ENCODE results near the gene NMNAT3.

NMNAT3 gene

DNA sequence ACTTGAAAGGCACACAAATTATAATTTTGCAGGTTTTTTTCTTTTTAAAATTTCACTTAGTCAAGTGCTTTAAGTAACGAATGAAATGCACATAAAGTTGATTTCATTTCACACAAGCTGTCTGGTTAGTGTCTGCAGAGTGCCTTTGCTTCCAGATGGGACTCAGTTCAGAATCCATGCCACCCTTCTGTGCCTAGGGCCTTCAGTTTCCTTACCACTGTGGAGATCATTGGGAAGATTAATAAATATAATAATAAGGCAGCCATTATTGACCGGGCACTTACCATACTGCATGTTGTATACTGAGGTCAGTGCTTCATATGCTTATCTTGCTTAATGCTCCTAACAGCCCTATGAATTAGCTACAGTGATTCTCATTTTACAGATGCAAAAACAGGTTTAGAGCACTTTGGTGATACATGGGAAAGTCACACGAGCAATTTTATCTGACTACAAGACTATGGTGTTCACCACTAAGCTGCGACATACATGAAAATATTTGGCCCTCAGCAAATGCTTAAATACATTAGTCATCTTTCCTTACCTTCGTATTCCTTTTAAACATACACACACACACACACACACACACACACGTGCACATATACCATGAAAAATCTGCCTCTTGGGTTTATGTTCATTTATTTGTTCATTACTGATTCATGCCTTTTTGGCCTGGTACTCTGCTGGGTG, 3.1 kb downstream of the NMNAT3 start:
- no peak for DNase-seq

DNA sequence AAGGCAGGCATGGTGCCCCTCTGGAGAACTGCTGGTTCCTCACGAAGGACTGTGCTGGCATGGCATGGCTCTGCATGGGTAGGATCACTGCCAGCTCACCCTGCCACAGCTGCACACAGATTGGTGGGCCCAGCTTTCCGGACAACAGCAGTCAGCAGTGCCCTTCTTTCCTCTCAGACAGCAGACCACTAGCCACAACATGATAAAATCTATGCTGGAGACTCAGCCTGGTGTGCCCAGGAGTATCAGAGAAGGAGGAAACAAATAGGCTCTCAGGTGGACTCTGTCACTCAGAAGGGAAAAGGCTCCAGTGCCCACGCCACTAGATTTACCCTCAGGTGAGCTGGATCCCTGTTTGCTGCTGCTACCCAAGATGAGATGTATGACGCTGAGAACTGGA, 4.9 kb downstream of the NMNAT3 start:
- no peak for DNase-seq

DNA sequence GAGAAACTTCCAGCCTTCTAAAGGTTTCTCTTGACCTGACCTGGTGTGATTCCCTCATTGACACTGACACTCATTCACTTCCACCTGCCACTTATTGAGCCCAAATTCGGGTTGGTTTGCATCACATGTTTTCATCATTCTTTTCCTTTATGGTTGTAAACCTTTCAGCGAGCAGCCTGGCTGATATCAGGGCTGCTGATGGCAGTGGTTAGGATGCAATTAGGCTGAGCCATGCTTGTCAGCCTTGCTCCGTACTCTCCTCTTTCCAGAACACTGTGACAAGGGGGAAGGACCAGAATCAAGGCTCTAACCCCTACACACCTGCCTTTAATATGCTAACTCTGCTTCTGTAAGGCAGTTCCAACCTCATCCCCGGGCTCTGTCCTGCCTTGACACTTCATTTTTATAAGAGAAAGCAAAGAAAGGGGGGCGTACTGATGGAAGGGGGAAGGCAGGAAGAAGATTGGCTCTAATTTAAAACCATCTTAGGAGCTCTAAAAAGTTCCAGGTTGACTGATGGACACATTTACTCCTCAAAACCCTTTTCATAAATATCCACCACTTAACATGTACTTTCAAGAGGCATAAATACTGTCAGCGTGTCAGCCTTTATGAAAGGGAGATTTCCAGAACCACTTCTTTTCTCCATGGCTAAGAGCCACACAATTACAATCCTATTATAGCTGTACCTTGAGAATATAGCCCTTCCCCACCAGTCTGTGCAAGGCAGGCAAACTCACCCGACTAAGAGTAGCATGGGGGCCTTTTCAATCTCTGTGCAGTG, 5.7 kb downstream of the NMNAT3 start:
- DNase-seq = no peak

DNA sequence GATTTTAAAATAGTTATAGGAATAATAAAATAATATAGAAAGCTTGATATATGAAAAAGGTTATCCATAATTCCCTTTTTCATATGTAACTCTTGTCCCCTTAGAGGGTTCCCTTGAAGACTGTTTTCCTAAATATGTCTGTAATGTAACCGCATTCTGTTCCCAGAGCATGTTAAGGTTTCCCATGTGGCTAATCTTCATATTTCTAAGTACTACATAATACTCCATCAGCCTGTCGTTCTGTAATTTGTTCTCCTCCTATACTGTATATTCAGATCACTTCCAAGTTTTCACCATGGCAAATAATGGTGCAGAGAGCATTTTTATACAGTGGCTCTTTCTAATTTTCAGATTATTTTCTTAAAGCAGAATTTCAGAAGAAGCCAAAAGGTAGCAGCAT, 6.7 kb downstream of the NMNAT3 start:
- no peak for DNase-seq

DNA sequence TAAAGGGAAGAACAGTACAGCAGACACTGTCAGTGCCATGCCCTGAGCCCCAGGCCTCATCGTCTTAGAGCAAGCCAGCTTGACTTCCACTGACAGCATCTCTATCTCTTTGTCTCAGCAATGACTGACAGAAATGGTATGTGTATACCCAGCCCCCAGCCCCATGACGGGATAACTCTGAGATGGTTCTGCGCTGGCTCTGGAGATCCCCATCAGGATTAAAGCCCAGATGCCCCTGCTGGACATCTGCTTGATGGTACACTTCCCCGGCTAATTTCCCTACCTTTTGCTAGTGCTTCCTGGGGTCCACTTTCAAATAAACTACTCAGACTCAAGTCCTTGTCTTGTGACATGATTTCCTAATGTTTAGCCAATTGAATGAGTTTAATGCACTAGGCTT, 7.6 kb downstream of the NMNAT3 start:
- no peak for DNase-seq

DNA sequence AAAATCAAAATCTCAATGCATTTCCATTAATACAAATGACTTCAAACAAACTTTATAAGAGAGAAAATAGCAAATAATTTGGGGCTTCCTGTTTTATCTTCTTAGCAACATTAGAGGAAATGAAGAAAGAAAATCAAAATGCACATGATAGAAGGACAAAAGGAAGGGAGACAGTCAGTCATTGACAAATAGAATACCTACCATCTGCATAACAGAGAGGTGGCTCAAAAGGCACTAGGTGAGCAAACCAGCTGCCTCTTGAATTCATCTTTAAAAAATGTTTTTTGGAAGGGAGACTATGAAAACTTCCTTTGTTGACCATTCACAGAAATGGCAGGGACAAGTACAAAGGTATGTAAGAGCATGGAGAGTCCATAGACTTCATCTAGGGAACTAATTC, 9.4 kb downstream of the NMNAT3 start:
- DNase-seq = no peak

DNA sequence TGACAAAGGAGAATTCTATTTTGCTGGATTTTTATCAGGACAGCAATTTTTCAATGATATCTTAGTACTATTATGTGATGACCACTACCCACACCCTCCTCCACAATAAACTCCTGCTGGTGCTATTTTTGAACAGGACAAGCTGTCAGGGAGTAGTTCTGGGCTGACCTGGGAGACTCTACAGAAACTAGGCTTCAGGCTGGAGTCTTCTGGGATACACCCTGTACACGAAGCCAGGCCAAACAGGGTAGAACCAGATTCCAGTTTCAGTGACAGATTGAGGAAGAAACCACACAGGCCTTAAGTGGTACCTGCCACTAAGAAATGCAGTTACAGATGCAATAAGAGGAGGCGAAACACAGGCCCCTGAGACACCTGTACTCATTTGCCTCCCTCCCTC, 12.8 kb downstream of the NMNAT3 start:
- DNase-seq = no peak

DNA sequence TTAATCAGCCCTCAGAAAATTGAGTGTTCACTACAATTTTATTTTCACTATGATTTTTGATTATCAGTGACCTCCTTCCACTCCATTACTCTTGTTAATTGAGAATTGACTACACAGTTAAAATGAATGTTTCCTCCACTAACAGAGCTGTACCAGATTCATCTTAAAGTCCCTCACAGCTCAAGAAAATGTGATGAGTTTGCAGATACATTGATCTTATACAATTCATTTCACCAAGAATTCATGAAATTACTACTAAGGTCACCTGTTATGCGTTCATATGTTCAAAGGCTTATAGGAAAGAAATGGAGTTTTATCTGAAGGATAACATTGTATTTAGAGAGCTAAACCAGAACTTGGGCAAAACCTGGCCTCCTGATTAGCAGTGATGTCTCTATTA, 17.5 kb downstream of the NMNAT3 start:
- no peak for DNase-seq

DNA sequence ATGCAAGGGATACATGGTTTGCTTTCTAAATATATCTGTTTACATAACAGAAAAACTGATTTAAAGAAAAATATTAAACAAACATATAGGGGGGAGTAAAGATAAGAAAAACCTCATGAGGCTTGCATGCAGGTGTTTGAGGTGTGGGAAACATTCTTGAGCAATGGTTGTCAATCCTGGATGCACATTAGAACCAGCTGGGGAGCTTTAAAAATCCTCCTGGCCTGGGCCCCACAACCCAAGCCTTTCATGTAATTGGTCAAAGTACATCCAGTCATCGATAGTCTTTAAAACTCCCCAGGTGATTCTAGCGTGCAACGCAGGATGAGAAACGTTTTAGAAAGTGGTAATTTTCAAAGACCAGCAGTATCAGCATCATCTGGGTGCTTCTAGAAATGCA, 18.3 kb downstream of the NMNAT3 start:
- no peak for DNase-seq

DNA sequence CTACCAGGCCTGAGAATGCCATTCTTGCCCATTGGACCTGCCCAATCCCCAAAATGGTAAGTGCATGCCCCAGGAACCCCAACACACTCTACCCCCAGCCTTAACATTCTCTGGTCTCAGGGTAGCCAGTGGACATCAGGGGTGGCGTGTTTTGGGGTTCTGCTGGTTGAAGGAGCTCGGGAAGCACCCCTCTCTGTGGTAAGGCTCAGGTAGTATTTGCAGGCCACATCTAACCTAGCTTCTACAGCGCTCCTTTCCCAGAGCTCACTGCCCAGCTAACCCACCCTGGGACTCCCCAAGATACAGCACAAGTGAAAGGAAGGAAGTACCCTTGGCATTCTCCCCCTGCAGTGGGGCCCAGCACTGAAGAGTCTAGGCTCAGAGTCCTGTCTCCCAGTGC, 19.8 kb downstream of the NMNAT3 start:
- no peak for DNase-seq

DNA sequence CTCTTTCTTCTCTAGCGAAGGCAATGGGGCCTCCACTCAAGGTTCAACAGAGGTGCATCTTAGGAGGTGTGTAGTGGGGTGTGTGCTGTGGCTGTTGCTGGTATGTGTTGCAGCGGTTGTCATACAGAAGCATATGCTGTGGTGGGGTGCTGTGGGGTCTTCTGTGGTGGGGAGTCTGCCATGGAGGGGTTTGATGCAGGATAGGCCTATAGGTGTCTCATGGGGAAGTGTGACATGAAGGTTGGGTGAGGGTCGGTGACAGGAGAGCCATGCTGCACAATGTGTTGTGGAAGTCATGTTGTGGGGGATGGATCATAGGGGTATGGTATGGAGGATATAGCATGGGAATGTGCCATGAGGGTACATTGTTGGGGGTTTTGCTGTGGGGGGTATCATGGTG, 20.3 kb downstream of the NMNAT3 start:
- no peak for DNase-seq

DNA sequence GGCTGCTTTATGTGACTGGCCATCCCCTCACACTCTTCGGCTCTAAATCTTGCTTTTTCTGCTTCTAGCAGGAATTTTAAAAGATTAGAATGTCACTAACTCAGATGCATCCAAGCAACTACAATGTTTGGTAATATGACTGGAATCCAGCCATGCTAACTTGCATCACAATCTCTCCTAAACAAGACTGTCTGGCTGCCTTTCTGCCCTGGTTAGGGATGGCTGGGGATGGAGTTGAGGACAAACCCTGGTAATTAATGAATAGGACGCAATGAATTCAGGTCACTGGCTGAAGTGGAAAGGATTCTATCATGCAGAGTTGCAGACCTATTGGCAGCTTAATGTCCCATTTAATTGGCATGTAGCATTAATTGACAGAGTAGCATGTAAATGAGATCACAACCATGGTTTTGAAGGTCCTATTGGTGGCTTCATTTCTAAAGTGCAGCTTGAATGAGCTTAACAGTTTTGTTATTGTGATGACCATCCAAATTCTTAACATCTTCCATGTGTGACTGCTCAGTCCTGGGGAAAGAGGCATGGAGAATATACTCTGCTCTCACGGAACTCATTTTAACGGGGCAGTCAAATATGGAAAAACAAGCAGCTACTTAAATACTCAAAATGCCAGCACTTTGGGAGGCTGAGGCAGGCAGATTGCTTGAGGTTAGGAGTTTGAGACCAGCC, 21.7 kb downstream of the NMNAT3 start:
- DNase-seq = no peak

DNA sequence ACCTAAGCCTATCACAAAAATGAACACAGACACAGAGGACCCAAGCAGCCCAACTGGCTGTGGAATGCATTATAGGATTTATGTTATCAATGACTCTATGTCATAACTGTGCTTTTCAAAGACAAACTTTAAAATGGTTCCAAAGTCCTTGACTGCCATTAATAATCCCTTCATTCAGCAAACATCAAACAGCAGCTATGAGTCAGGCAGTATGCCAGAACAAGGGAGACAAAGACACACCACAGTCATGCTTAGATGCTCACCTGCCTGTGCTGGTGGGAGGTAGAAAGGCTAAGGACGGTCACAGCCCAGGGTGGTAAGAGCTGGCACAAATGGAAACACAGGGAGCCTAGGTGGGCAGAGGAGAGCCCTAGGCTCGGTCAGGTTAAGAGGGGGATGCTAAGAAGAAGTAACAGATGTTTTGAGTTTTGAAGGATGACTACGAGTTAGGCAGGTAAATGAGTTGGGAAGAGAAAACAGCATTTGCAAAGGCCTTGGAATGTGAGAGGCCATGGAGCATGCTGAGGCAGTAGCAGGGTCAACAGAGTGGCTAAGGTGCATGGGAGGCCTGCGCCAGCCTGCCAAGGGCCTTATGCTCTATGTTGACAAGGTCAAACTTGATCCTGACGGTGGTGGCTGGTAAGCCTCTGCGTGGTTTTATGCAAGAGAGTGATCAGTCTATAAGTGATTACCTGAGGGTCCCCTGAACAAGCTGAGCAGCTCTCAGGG, 23.0 kb downstream of the NMNAT3 start:
- no peak for DNase-seq

DNA sequence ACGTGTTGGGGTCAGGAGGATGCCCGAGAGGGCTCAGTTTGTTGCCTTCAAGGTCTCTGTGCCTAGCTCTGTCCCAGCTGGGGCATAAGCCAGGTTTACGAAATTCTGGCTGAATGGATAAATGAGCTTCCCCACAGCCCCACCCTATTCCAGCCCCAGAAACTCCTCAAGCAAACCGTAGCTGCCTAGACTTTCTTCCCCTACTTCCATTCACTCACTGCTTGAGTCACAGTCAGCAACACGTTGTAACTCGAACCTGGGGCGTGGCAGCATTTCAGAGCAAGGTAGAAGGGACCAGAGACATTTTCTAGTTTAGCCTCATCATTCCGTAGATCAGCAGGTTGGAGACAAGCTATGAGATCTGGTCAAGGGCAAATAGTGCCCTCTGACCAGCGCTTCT, 24.2 kb downstream of the NMNAT3 start:
- DNase-seq = no peak

DNA sequence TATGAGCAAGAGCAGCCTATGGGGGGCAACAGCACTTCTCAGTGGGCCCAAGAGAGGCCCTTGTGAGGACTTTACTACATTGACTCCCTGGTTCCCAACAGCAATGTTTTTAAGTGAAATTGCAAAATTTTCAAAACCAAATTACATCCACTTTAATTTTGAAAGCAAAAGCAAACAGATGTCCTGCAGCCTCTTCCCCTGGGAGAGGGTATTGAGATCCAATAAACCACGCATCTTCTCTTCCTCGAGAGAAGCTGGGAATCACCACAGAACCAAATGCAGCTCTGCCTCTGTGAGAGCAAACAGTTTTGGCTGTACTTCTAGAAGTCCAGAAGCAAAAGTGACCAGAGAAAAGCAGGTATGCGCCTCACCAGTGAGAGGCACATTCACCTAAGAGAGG, 25.2 kb downstream of the NMNAT3 start:
- DNase-seq = no peak

DNA sequence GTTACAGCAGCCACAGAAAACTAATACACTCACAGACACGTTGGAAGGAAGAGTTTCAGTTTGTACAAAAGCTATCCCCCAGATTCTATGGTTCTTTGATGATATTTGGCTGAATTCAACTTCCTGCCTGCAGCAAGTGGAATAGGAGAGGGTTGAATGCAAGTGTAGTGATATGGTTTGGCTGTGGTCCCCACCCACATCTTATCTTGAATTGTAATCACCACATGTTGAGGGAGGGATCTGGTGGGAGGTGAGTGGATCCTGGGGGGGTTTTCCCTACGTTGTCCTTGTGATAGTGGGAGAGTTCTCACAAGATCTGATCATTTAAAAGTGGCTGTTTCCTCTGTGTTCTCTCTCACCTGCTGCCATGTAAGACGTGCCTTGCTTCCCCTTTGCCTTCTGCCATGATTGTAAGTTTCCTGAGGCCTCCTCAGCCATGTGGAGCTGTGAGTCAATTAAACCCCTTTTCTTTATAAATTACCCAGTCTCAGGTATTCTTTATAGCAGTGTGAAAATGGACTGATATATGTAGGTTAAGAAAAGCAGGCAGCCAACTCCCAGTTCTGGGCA, 29.8 kb downstream of the NMNAT3 start:
- no peak for DNase-seq

DNA sequence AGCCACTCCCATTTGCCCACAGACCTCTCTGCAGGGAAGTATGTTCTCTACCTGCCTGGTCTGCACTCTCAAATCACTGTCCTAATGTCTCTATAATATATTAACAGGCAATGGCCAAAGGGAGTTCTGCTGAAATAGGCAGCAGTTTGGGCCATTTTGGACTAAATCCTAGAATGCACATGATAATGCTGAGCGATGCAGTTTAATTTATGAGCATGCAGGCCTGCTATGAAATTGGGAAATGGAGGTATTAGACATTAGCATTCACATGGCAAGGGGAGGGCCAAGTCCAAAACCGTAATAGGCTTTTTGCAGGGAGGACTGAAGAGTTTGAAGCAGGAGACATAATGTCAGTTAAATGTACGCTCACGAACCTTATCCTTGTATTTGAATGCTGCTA, 31.3 kb downstream of the NMNAT3 start:
- DNase-seq = no peak

DNA sequence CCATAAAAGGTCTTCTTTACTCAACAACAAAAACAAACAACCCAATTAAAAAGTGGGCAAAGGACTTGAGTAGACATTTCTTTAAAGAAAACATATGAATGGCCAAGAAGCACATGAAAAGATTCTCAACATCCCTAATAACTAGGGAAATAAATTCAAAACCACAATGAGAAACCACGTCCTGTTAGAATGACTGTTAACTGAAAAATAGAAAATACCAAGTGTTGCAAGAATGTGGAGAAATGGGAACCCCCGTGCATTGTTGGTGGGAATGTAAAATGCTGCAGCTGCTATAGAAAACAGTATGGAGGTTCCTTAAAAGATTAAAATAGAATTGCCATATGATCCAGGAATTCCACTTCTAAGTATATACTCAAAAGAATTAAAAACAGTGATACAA, 34.8 kb downstream of the NMNAT3 start:
- DNase-seq = no peak

DNA sequence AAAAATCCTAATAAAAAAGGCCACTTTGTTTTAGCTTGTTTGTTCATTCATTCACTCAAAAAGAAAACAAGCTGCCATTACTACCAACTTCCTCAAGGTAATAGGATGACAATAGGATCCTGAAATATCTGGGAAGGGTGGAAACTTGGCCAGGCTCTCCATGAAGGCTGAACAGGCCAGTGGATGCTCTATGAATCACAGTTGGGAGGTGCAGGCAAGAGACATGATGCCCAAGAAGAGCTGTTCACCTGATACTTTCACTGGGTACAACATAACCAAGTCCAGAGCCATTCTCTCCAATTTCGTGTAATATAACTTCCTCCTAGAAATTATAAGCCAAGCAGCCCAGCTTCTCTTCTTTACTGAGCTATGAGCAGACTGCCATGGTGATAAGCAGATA, 37.3 kb downstream of the NMNAT3 start:
- DNase-seq = no peak

DNA sequence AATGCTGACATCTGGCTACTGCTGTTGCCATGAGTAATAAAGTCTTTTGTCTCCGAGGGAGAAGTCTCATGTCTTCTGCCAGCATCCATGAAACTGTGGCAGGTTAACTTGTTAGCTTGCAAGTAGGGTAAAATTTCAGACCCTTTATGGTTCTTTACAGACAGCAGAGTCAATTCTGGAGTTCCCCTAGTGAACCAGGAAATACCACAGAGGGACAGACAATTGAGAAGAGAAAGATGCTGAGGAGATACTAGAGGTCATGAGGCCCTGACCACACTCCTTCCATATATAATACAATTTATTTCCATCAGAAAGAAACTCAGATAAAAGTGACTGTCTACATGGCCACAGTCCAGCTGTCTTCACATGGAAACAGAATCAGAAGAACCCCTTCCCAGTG, 38.1 kb downstream of the NMNAT3 start:
- DNase-seq = no peak

DNA sequence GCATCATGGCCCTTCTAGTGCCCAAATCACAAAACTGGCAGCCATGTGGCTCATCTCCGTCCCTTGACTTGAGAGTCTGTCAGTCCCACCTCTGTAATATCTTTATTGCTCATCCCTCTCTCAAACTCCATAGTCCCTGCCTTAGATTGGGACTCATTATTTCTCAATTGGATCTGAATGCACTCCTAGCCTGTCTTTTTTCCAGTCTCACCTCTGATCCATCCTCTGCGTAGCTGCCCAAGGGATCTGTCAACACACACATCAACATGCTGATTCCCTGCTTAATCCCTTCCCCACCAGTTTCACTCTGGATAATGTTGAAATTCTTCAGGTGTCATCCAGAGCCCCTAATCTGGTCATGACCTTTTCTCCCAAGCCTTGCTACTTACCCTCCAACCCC, 39.3 kb downstream of the NMNAT3 start:
- DNase-seq = no peak

DNA sequence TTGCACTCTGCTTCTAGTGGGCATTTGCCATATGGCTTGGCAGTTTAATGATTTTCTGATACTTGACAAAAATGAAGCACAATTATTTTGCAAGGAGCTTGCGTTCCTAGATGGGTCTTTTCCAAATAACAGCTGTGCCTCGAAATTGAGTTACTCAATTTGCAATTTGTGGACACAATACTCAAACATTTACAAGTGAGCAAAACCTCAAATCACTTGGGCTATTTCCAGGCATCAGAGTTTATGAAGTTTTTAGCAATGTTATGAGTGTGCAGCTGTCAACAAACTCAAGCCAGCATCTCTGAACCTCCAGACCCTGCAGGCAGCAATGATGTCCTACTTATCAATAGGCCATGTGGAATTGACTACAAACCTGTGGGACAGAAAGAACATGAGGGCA, 41.3 kb downstream of the NMNAT3 start:
- no peak for DNase-seq

DNA sequence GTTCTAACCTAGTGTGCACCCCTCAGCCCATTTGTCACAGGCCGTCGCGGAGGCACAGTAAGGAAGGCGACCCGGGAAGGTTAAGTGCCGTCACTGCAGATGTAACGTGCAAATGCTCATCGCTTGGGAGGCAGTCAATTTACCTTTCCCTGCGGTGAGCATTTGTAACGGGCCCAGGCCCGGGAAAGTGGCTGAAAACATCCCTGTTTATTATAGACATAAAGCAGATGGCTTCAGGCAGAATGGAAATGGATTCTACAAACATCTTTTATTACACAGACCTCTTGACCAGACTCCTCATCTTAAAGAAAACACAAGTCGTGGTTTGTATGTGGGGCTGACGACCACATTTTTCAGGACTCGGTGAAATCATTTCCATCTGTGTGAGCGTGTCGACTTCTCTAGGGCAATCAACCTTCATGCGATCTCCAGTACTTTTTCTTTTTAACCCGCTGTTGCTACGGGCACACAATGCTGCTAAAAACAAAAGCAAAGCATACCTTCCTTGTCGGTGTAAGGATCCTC, 43.6 kb downstream of the NMNAT3 start:
- DNase-seq = no peak
